Neural progenitor cell (in vitro differentiated cells): ENCODE measurements around the gene MAP2K5.

ENCODE experiments used
- CTCF ChIP-seq: fragments of 200-600 bp; sonication (generic); IDR thresholded peaks from 2 replicates; pipeline ENCODE4 v1.5.1; 2017; ENCODE audit warnings: antibody characterized with exemption, mild to moderate bottlenecking
- EZH2 ChIP-seq: fragments of 200-600 bp; sonication (generic); IDR thresholded peaks from 2 replicates; pipeline ENCODE4 v1.6.1; 2017; ENCODE audit warnings: antibody characterized with exemption, mild to moderate bottlenecking, moderate library complexity
- EZH2phosphoT487 ChIP-seq: fragments of 200-600 bp; sonication (generic); IDR thresholded peaks from 2 replicates; pipeline ENCODE4 v1.6.1; 2017; ENCODE audit warnings: antibody characterized with exemption

- TF ChIP-seq EZH2 (no peak), CTCF (no peak), EZH2phosphoT487 (no peak)
These were observed 110.1 kb downstream of the MAP2K5 start for GRCh38 chr15:67652586-67652985.
